MM.1S (cell line): Measurements from ENCODE around the gene FAF2.

ENCODE experiments used
- DNase-seq: peaks from one replicate; pipeline ENCODE4 v3.0.0-alpha.2; 2015
- H2AFZ ChIP-seq: fragments of 300-600 bp; sonication (generic); 2 replicates; pipeline ENCODE4 v1.6.0; 2016; ENCODE audit warnings: antibody characterized with exemption, low read length
- H3F3A ChIP-seq: fragments of 300-600 bp; sonication (generic); 2 replicates; pipeline ENCODE4 v1.6.1; 2016; ENCODE audit warnings: mild to moderate bottlenecking, antibody characterized with exemption, low read length, moderate library complexity, mixed read lengths; ENCODE audit not compliant: insufficient read depth
- H3K27ac ChIP-seq: fragments of 300-600 bp; sonication (generic); 2 replicates; pipeline ENCODE4 v1.5.1; 2016; ENCODE audit warnings: mild to moderate bottlenecking, low read length
- H3K27me3 ChIP-seq: fragments of 300-600 bp; sonication (generic); replicated peaks from 2 replicates; pipeline ENCODE4 v1.6.0; 2016; ENCODE audit warnings: low read length; ENCODE audit not compliant: insufficient read depth
- H3K36me3 ChIP-seq: fragments of 300-600 bp; sonication (generic); replicated peaks from 2 replicates; pipeline ENCODE4 v1.6.1; 2016; ENCODE audit warnings: mild to moderate bottlenecking, low read length, mixed read lengths; ENCODE audit not compliant: insufficient read depth
- H3K4me1 ChIP-seq: fragments of 300-600 bp; sonication (generic); 2 replicates; pipeline ENCODE4 v1.6.1; 2016; ENCODE audit warnings: low read length, mixed read lengths
- H3K4me2 ChIP-seq: fragments of 300-600 bp; sonication (generic); 2 replicates; pipeline ENCODE4 v1.6.0; 2016; ENCODE audit warnings: low read depth, low read length
- H3K4me3 ChIP-seq: fragments of 300-600 bp; sonication (generic); 2 replicates; pipeline ENCODE4 v1.5.1; 2016; ENCODE audit warnings: low read length, mixed read lengths
- H3K79me2 ChIP-seq: fragments of 300-600 bp; sonication (generic); 2 replicates; pipeline ENCODE4 v1.6.1; 2016; ENCODE audit warnings: mixed run types, low read length, mixed read lengths
- H3K9ac ChIP-seq: fragments of 300-600 bp; sonication (generic); 2 replicates; pipeline ENCODE4 v1.6.1; 2016; ENCODE audit warnings: low read length, mixed read lengths
- H3K9me2 ChIP-seq: fragments of 300-600 bp; sonication (generic); replicated peaks from 2 replicates; pipeline ENCODE4 v1.6.1; 2016; ENCODE audit warnings: mild to moderate bottlenecking, low read length, mixed read lengths; ENCODE audit not compliant: insufficient read depth
- H3K9me3 ChIP-seq: fragments of 300-600 bp; sonication (generic); replicated peaks from 2 replicates; pipeline ENCODE4 v1.6.1; 2016; ENCODE audit warnings: mild to moderate bottlenecking, low read length, mixed read lengths; ENCODE audit not compliant: insufficient read depth
- H4K20me1 ChIP-seq: fragments of 300-600 bp; sonication (generic); 2 replicates; pipeline ENCODE4 v1.6.1; 2016; ENCODE audit warnings: mild to moderate bottlenecking, low read length, moderate library complexity, mixed read lengths; ENCODE audit not compliant: insufficient read depth
- CTCF ChIP-seq: fragments of 300-600 bp; sonication (generic); IDR thresholded peaks from 2 replicates; pipeline ENCODE4 v1.5.1; 2016; ENCODE audit warnings: antibody characterized with exemption, low read length, mixed read lengths
- EZH2 ChIP-seq: fragments of 300-600 bp; sonication (generic); optimal IDR thresholded peaks from 2 replicates; pipeline ENCODE3; 2017; ENCODE audit warnings: low read depth, mild to moderate bottlenecking, antibody characterized with exemption, low read length, mixed read lengths
- EZH2phosphoT487 ChIP-seq: fragments of 300-600 bp; sonication (generic); IDR thresholded peaks from 2 replicates; pipeline ENCODE4 v1.6.1; 2018; ENCODE audit warnings: antibody characterized with exemption, low read length

The FAF2 gene

GRCh38 chr5:176515396-176515795 is 67.2 kb downstream of the FAF2 start:
- Histone ChIP-seq H3K27ac (no peak overlapping the region), H3F3A (no peaks in the 10 kb centered on the region), H3K4me1 (no peaks in the 10 kb centered on the region), H2AFZ (no peak overlapping the region), H3K4me2 (no peak overlapping the region), H3K4me3 (no peak overlapping the region), H3K9ac (no peak overlapping the region), H3K36me3 (no peaks in the 10 kb centered on the region), H4K20me1 (no peaks in the 10 kb centered on the region), H3K9me2 (no peaks in the 10 kb centered on the region), H3K27me3 (no peaks in the 10 kb centered on the region), H3K9me3 (no peaks in the 10 kb centered on the region), H3K79me2 (no peaks in the 10 kb centered on the region)
- TF ChIP-seq CTCF (no peak), EZH2 (no peak), EZH2phosphoT487 (no peak)
- no peak for DNase-seq

- no peaks in the 10 kb centered on the region for H3K9me2 ChIP-seq
- H3K9ac ChIP-seq, result no peak overlapping the region
- H3F3A ChIP-seq, result no peaks in the 10 kb centered on the region
- no peaks in the 10 kb centered on the region for H3K27me3 ChIP-seq
- H3K4me2 ChIP-seq, result no peak overlapping the region
- no peaks in the 10 kb centered on the region for H3K36me3 ChIP-seq
- no peak overlapping the region for H3K27ac ChIP-seq
- TF ChIP-seq CTCF (no peak), EZH2 (no peak), EZH2phosphoT487 (no peak)
- H3K4me3 ChIP-seq, result no peak overlapping the region
- no peak for DNase-seq
- H3K4me1 ChIP-seq, result no peaks in the 10 kb centered on the region
- H4K20me1 ChIP-seq, result no peaks in the 10 kb centered on the region
- H3K79me2 ChIP-seq, result no peaks in the 10 kb centered on the region
- no peak overlapping the region for H2AFZ ChIP-seq
- H3K9me3 ChIP-seq, result no peaks in the 10 kb centered on the region
Measured at GRCh38 chr5:176517053-176517661, 69.0 kb downstream of the FAF2 start.

GRCh38 chr5:176519810-176520720 is 71.9 kb downstream of the FAF2 start:
- no peak overlapping the region for H3K4me2 ChIP-seq
- H3K9me3 ChIP-seq, result no peaks in the 10 kb centered on the region
- no peaks in the 10 kb centered on the region for H3K36me3 ChIP-seq
- H3K4me1 ChIP-seq, result no peaks in the 10 kb centered on the region
- H3K79me2 ChIP-seq, result no peaks in the 10 kb centered on the region
- no peak overlapping the region for H3K4me3 ChIP-seq
- H3K9me2 ChIP-seq, result no peaks in the 10 kb centered on the region
- no peak for TF ChIP-seq EZH2phosphoT487
- no peak for TF ChIP-seq CTCF
- no peak for TF ChIP-seq EZH2
- DNase-seq, result no peak
- H3K27me3 ChIP-seq, result no peaks in the 10 kb centered on the region
- H4K20me1 ChIP-seq, result no peaks in the 10 kb centered on the region
- H2AFZ ChIP-seq, result no peak overlapping the region
- H3F3A ChIP-seq, result no peaks in the 10 kb centered on the region
- H3K27ac ChIP-seq, result no peak overlapping the region
- H3K9ac ChIP-seq, result no peak overlapping the region
